Activated CD8-positive, alpha-beta memory T cell treated with anti-CD3 and anti-CD28 coated beads, Interleukin-2, amount 50 U/mL, for 24 hours (primary cell): ENCODE measurements around the gene TARS1.

Source experiments
- DNase-seq: peaks from one replicate; pipeline ENCODE4 v3.0.0-alpha.2; 2020; ENCODE audit errors: extremely low read depth

TARS1 gene

DNA sequence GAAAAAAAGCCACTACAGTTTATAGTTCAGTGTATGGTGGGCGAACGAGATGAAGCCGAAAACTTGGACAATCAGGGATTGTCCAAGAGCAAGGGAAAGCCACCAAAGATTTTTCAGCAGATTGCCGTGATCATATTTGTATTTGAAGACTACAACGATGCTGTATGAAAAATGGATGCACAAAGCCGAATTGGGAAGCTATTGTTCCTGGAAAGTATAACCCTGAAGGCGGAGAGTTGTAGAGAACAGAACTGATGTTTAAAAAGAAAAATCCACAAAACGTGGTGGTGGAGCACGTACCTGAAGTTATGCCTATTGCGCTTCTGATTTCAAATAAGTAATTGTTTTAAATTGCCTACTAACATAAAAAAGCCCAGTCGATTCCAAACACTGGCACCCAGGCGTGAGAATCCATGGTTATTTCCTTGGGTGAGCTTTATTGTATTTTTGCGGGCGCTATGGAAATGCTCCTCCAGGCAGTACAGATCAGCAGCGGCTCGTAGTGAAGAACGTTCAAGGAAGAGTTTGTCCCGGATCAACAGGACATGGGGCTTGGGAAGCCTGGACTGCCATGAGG lies 772 bp upstream of the TARS1 start:
- DNase-seq: no peak

DNA sequence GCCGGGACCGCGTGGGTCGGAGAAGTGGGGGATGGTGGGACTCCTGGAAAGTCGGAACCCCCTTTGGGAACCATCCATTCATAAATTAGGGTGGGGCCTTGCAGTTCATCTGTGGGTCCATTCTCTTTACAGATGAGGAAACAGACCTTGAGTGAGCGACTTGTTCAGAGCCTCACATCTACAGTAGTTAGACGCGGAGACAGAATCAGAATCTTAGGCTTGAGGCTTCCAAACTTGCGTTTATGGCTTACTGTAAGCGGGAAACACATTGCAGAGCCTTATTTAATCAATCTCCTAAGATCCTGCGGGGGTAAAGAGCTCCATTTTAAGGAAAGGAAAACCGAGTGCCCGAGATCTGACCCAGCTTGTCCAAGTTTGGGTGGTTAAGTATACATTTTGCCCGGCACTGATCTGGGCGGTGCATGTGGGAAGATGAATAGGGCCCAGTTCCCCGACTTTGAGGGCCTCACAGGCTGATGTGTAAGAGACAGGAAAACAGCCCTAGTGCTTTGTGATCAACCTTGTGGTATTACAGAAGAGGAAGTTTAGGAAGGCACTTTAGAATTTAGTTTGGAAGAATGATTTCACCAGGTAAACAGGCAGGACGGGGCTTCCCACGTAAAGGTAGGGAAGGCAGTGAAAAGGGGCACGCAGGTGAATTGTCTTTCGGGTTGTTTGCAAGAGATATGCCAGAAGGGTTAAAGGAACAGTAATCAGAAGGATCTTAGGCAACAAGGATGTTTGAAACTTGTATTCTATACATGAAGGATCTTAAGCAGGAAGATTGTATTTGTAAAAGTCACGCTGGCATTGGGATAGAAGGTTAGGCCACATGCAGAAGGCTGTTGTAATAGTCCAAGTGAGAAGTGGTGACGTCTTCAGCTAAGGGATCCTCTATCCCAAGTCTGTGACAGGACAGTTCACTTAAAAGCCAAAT lies 744 bp downstream of the TARS1 start:
- no peak for DNase-seq

DNA sequence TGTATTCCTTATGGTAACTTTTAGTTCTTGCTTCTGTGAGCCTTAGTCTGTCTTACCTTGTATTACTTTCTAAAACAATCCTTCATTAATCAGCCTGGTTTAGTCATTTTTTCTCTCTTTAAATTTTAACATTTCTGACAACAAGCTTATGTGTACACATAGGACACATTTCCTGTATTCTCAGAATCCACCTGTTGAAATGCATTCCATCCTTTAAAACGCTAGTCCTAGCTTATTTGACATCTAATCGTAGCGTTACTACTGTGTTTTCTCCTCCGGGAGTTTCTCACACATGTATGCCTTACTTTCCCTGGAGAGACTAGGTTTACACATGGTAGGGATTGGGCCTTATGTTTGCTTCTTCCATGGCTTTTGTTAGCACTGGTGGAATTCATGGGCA lies 3.8 kb downstream of the TARS1 start:
- DNase-seq: no peak

DNA sequence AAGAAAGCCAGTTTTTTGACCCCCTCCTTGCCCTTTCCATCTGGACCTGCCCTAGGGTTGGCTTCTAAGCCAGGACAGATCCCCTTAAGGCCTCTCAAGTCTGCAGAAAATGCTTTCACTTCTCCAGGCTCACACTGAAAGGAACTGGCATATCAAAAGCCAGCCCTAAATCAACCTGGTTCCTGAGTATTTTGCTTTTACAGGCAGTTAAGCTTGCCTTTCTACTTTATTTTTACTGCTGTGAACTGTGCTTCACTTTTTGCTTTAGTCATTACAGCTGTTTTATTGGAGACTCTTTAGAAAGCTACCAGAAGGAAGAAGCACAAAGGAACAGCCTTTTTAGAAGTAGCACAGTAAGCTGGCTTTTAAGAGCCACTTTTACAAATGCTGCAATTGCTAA lies 5.0 kb downstream of the TARS1 start:
- DNase-seq: no peak

DNA sequence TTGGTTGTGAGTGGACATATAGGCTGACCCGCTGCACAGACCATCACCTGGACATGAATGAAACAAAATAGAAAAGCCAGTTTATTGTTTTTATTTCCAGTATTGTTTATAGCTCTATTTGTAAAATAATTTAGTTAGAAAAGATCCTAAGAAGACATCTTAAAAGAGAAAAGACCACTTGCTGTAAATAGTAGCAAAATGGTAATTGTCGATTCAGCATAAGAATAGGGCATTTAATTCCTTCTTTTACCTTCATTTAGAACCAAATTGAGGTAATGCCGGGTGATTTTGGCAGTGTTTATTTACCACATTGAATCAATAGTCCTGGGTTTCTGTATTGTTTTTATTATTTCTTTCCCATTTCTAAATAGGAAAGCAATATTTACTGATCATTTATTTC lies 7.4 kb downstream of the TARS1 start:
- DNase-seq: no peak

DNA sequence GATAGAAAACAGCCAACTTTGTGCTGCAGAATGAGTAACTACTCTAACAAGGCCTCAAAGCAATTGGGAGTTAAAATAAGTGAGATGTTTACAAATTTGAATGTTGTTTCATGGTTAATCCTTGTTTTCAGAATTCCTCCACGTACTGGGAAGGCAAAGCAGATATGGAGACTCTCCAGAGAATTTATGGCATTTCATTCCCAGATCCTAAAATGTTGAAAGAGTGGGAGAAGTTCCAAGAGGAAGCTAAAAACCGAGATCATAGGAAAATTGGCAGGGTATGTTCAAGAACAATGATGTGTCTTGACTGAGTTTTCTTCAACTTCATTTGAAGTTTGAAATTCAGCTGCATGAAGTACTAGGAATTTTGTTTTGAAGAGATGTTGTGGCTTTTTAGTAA lies 16.4 kb downstream of the TARS1 start:
- DNase-seq: no peak

GRCh38 chr5:33457817-33458216 lies 17.1 kb downstream of the TARS1 start:
- no peak for DNase-seq

GRCh38 chr5:33460210-33460609 lies 19.4 kb downstream of the TARS1 start:
- DNase-seq: no peak

GRCh38 chr5:33462456-33462855 lies 21.7 kb downstream of the TARS1 start:
- no peak for DNase-seq

- no peak for DNase-seq
These were observed 24.4 kb downstream of the TARS1 start for GRCh38 chr5:33465120-33465519.

GRCh38 chr5:33468775-33469435 lies 28.1 kb downstream of the TARS1 start:
- DNase-seq: no peak

GRCh38 chr5:33470544-33470943 lies 29.8 kb downstream of the TARS1 start:
- DNase-seq: no peak

GRCh38 chr5:33472805-33473409 lies 32.1 kb downstream of the TARS1 start:
- no peak for DNase-seq

GRCh38 chr5:33474004-33474403 lies 33.2 kb downstream of the TARS1 start:
- DNase-seq: no peak

DNA sequence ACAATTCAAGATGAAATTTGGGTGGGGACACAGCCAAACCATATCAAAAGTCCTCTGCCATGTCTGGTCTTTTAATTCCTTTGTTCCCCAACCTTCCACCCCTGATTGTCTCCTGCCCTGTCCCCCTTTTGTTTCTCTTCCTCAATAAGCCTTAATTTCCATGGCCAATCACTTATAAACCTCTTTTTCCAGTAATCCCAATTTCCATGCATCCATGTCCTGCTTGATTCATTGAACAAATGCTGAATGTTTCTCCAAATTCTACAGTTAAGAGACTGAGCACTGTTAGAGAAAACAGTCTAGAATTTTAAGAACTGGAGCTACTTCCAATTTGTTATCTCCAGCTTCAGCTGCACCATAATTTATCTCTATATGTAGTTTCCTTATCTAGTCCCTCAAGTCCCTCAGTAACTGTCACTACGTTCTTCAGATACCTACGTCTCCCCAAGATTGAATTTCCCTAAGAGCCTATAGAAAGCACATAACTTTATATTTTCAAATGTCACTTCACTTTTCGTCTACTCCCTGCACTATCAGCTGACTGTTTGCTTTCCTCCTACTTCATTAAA lies 34.2 kb downstream of the TARS1 start:
- no peak for DNase-seq

GRCh38 chr5:33475706-33476105 lies 34.9 kb downstream of the TARS1 start:
- DNase-seq: no peak

- DNase-seq: no peak
These were observed 36.2 kb downstream of the TARS1 start for GRCh38 chr5:33476992-33477391.

- DNase-seq: no peak
These were observed 37.1 kb downstream of the TARS1 start for GRCh38 chr5:33477816-33478215.

DNA sequence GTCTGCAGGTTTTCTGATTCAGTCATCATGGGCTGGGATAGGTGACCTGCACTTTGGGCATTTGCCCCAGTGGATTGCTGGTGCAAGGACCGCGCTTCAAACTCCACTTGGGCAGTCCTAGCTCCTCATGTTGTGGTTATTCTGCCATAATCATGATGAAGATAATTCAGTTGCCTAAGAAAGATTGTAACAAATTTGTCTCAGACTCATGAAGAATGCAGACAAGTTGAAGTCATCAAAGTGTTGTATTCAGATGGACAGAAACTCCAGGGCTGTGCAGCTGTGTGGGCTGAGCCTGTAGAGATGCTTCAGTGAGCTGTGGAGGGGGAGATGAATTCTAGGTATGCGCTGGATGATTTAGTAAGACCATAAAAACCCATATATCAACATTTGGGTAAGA lies 38.5 kb downstream of the TARS1 start:
- no peak for DNase-seq

- DNase-seq: no peak
These were observed 40.1 kb downstream of the TARS1 start for GRCh38 chr5:33480876-33481275.

GRCh38 chr5:33482335-33482734 lies 41.6 kb downstream of the TARS1 start:
- no peak for DNase-seq

DNA sequence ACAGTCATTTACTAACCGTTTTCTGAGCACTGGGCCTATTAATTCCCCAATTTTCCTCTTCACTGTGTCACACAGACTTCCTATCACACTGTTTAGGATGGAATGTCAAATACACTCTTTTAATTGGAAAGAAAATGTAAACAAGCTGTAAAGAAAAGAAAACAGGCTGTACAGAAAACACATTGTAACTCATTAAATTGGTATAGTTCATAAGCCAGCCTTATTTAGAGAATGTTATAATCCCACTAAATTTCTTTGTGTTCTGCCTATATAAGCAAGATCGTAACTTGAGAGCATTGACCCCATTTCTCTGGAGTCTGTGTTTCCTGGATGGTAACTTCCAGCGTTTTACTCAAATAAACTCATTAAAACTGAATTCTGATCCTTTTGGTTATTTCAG lies 46.5 kb downstream of the TARS1 start:
- DNase-seq: no peak
